Liver (tissue), 9 donors: ENCODE measurements around the gene GATA5. TPM values are rescaled to one million over a fixed set of nuclear protein-coding genes. Genes with fewer than 3 reads are reported as not detected.

Experiments used
- DNase-seq: peaks from one replicate; pipeline ENCODE4 v3.0.0-alpha.2; 2017; ENCODE audit warnings: low spot score
- H3K27ac ChIP-seq, 2 donors: one replicate each; pipeline ENCODE4 v1.7.0; 2013; ENCODE audit warnings: inconsistent platforms in 2 of 2, low read length in 2 of 2, control low read depth in 1 of 2, low read depth in 1 of 2, mild to moderate bottlenecking in 1 of 2
- H3K27me3 ChIP-seq, 4 donors: one replicate each; pipeline versions ENCODE4 v1.6.1 to v1.7.0; 2013; ENCODE audit warnings: low read length in 3 of 4, inconsistent platforms in 1 of 4, mild to moderate bottlenecking in 1 of 4, moderate library complexity in 1 of 4; ENCODE audit not compliant: control insufficient read depth in 4 of 4, insufficient read depth in 4 of 4
- H3K36me3 ChIP-seq, 4 donors: one replicate each; pipeline versions ENCODE4 v1.6.1 to v1.7.0; 2013; ENCODE audit warnings: low read length in 3 of 4, mild to moderate bottlenecking in 3 of 4, low read depth in 1 of 4, moderate library complexity in 1 of 4; ENCODE audit not compliant: control insufficient read depth in 4 of 4, insufficient read depth in 3 of 4
- H3K4me1 ChIP-seq, 4 donors: one replicate each; pipeline versions ENCODE4 v1.6.1 to v1.7.0; 2013; ENCODE audit warnings: low read length in 3 of 4, mild to moderate bottlenecking in 3 of 4, moderate library complexity in 1 of 4; ENCODE audit not compliant: control insufficient read depth in 4 of 4, insufficient read depth in 4 of 4
- H3K4me3 ChIP-seq, 3 donors: one replicate each; pipeline versions ENCODE4 v1.6.1 to v1.7.0; 2013; ENCODE audit warnings: low read length in 3 of 3, control low read depth in 1 of 3, low read depth in 1 of 3, mild to moderate bottlenecking in 1 of 3
- H3K9ac ChIP-seq, 2 donors: one replicate each; pipeline ENCODE4 v1.7.0; 2013; ENCODE audit warnings: low read length in 2 of 2, mild to moderate bottlenecking in 2 of 2, moderate library complexity in 2 of 2, control low read depth in 1 of 2, low read depth in 1 of 2
- H3K9me3 ChIP-seq, 4 donors: one replicate each; pipeline versions ENCODE4 v1.6.1 to v1.7.0; 2013; ENCODE audit warnings: low read length in 3 of 4; ENCODE audit not compliant: control insufficient read depth in 4 of 4
- CTCF ChIP-seq: fragments of 150-350 bp; IDR thresholded peaks from 2 replicates; pipeline ENCODE4 v1.5.1; 2017; ENCODE audit warnings: improper control_type of control experiment, low read depth, low read length; ENCODE audit not compliant: missing input control
- EGR1 ChIP-seq, 2 donors: IDR thresholded peaks; 2 replicates each; pipeline ENCODE4 v1.6.1; 2016 to 2018; ENCODE audit warnings: antibody characterized with exemption in 2 of 2, low read depth in 2 of 2
- FOXA1 ChIP-seq: IDR thresholded peaks from 2 replicates; pipeline ENCODE4 v1.6.1; 2016; ENCODE audit warnings: antibody characterized with exemption
- FOXA2 ChIP-seq: IDR thresholded peaks from 2 replicates; pipeline ENCODE4 v1.6.1; 2016; ENCODE audit warnings: antibody characterized with exemption
- GABPA ChIP-seq, 2 donors: IDR thresholded peaks in 1 of 2; conservative IDR thresholded peaks in 1 of 2; 2 replicates each; pipeline ENCODE4 v1.6.1; 2016; ENCODE audit warnings: antibody characterized with exemption in 2 of 2, mild to moderate bottlenecking in 1 of 2, moderate library complexity in 1 of 2
- HNF4A ChIP-seq, 2 donors: conservative IDR thresholded peaks; 2 replicates each; pipeline ENCODE4 v1.6.1; 2016; ENCODE audit warnings: antibody characterized with exemption in 2 of 2, mild to moderate bottlenecking in 2 of 2
- HNF4G ChIP-seq: IDR thresholded peaks from 2 replicates; pipeline ENCODE4 v1.6.1; 2016; ENCODE audit warnings: antibody characterized with exemption
- JUND ChIP-seq, 2 donors: IDR thresholded peaks; 2 replicates each; pipeline ENCODE4 v1.6.1; 2016; ENCODE audit warnings: antibody characterized with exemption in 2 of 2
- NR2F2 ChIP-seq: IDR thresholded peaks from 2 replicates; pipeline ENCODE4 v1.6.1; 2016; ENCODE audit warnings: antibody characterized with exemption
- RAD21 ChIP-seq, 2 donors: IDR thresholded peaks; 2 replicates each; pipeline ENCODE4 v1.6.1; 2016; ENCODE audit warnings: antibody characterized with exemption in 2 of 2, mild to moderate bottlenecking in 2 of 2
- REST ChIP-seq: IDR thresholded peaks from 2 replicates; pipeline ENCODE4 v1.6.1; 2016; ENCODE audit warnings: antibody characterized with exemption, mild to moderate bottlenecking
- RXRA ChIP-seq, 2 donors: IDR thresholded peaks; 2 replicates each; pipeline ENCODE4 v1.6.1; 2017 to 2018; ENCODE audit warnings: antibody characterized with exemption in 2 of 2, mild to moderate bottlenecking in 1 of 2
- SP1 ChIP-seq: IDR thresholded peaks from 2 replicates; pipeline ENCODE4 v1.6.1; 2018; ENCODE audit warnings: antibody characterized with exemption, mild to moderate bottlenecking
- TAF1 ChIP-seq: conservative IDR thresholded peaks from 2 replicates; pipeline ENCODE4 v1.6.1; 2016; ENCODE audit warnings: antibody characterized with exemption, mild to moderate bottlenecking
- YY1 ChIP-seq: IDR thresholded peaks from 2 replicates; pipeline ENCODE4 v1.6.1; 2016; ENCODE audit warnings: antibody characterized with exemption, mild to moderate bottlenecking
- ZBTB33 ChIP-seq: IDR thresholded peaks from 2 replicates; pipeline ENCODE4 v1.6.1; 2016; ENCODE audit warnings: antibody characterized with exemption
- WGBS: extraction: QIAGEN DNeasy Blood & Tissue Kit; methylation state at CpG from one replicate; pipeline ENCODE4 v1.1.7; 2013; 5-methylcytosine and 5-hydroxymethylcytosine counted together
- polyA plus RNA-seq, 2 donors: library from polyadenylated mRNA; stranded (reverse) in 1 of 2; unstranded in 1 of 2; fragments of 200-250 nt in 1 of 2; fragments of >200 nt in 1 of 2; fragmentation: Nextera tagmentation in 1 of 2; extraction: Ambion mirVana in 1 of 2; gene quantifications; one replicate each; pipeline versions ENCODE4 v1.2.1 to v1.2.3, GENCODE V29; 2013 to 2015
- total RNA-seq, 2 donors: library from RNA; depleted of rRNA; stranded (reverse); fragments of >200 nt; gene quantifications; one replicate each; pipeline ENCODE4 v1.2.3, GENCODE V29; 2014
- TF ChIP-seq, protein P1 (sequence below): IDR thresholded peaks from 2 replicates; pipeline ENCODE4 v1.6.1; 2016; ENCODE audit warnings: antibody characterized with exemption
- TF ChIP-seq, protein P2 (sequence below): IDR thresholded peaks from 2 replicates; pipeline ENCODE4 v1.6.1; 2016; ENCODE audit warnings: antibody characterized with exemption
- donor health status: healthy.
- donor health status: healthy.
- donor health status: healthy.
- donor health status: healthy.
- donor health status: healthy.

The GATA5 gene
- total and polyA plus RNA-seq, 4 donors, result 0.25 to 6.1 (median 0.34) TPM

DNA sequence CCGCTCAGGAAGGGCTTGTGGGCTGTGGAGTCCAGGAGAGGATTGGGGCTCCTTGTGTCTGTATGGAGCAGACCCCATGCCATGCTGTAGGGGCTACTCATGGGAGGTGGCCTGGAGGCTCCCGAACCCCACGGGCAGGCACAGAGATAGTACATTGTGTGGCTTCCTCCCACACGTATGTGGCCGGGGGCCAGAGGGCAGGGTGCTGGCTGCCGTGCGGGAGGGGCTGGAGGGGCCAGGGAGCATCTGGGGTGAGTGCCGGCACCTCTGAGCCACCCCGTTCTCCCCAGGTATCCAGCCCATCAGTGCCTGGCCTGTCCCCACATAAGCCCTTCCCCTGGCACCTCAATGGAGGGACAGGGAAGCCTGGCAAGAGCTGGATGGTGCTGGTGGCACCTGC is 56.0 kb downstream of the GATA5 start:
- WGBS, result 77% methylated on average over 9 of the region's 9 CpGs
- Histone ChIP-seq H3K4me1 (peaks cover 0 to under 1% (median 0%) of the 10 kb centered on the region in 4 donors), H3K9ac (no peak overlapping the region), H3K4me3 (no peak overlapping the region), H3K9me3 (no peaks in the 10 kb centered on the region), H3K36me3 (no peaks in the 10 kb centered on the region), H3K27ac (no peak overlapping the region), H3K27me3 (no peaks in the 10 kb centered on the region)
- no peak for DNase-seq
- TF ChIP-seq RAD21 (IDR thresholded peaks at IDR 0.05), result no peak
- TF ChIP-seq, protein P1, sequence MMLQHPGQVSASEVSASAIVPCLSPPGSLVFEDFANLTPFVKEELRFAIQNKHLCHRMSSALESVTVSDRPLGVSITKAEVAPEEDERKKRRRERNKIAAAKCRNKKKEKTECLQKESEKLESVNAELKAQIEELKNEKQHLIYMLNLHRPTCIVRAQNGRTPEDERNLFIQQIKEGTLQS, result no peak

- no peaks in the 10 kb centered on the region for H3K36me3 ChIP-seq
- WGBS, result 76% methylated on average over 19 of the region's 19 CpGs
These were observed 56.9 kb downstream of the GATA5 start for GRCh38 chr20:62418709-62419487.

More at GRCh38 chr20:62418709-62419487, 56.9 kb downstream of the GATA5 start:
- TF ChIP-seq, protein P1, result no peak
- TF ChIP-seq FOXA1 (no peak), HNF4G (no peak), JUND (IDR thresholded peaks at IDR 0.05) (no peak), HNF4A (conservative IDR thresholded peaks at IDR 0.05) (no peak), TAF1 (no peak), SP1 (no peak), GABPA (IDR thresholded peaks at IDR 0.05 in 1 of 2, conservative IDR thresholded peaks at IDR 0.05 in 1 of 2) (no peak), CTCF (no peak), REST (no peak), YY1 (no peak), RAD21 (IDR thresholded peaks at IDR 0.05) (no peak), FOXA2 (no peak), EGR1 (IDR thresholded peaks at IDR 0.05; ENCODE audit: low read depth in 2 of 2) (no peak), NR2F2 (no peak), ZBTB33 (no peak), RXRA (IDR thresholded peaks at IDR 0.05) (no peak)
- TF ChIP-seq, protein P2, sequence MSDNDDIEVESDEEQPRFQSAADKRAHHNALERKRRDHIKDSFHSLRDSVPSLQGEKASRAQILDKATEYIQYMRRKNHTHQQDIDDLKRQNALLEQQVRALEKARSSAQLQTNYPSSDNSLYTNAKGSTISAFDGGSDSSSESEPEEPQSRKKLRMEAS, result no peak
- no peak overlapping the region for H3K9ac ChIP-seq
- H3K27ac ChIP-seq, result no peak overlapping the region
- H3K27me3 ChIP-seq, result no peaks in the 10 kb centered on the region
- H3K4me3 ChIP-seq, result no peak overlapping the region
- H3K4me1 ChIP-seq, result peaks cover 0 to 3% (median 0%) of the 10 kb centered on the region in 4 donors
- DNase-seq, result peak; percentile 53
- H3K9me3 ChIP-seq, result no peaks in the 10 kb centered on the region
